SK-N-SH treated with all-trans-retinoic acid at 6 μM for 48 hours (cell line): ENCODE data around the gene SMAD4.
"Not testable (repeated sequence)": the region's sequence is repeated elsewhere in the genome, so short reads cannot be mapped to it uniquely, and the experiment has no call there.

Experiments used
- ATAC-seq: fragments of 200-7000 bp; cut with Tn5 transposase; 3 replicates; pipeline ENCODE4 v1.9.1; 2020; ENCODE audit warnings: mild to moderate bottlenecking, moderate library complexity
- ARNTL ChIP-seq: fragments of 450-650 bp; formaldehyde crosslinking; IDR thresholded peaks from 2 replicates; pipeline ENCODE4 v1.5.0; 2020; ENCODE audit warnings: low read depth, mild to moderate bottlenecking, moderate library complexity, borderline replicate concordance
- BACH2 ChIP-seq: fragments of 250-450 bp; sonication (Bioruptor Pico); IDR thresholded peaks from 2 replicates; pipeline ENCODE4 v1.9.0; 2021; ENCODE audit warnings: mild to moderate bottlenecking, borderline replicate concordance
- CREB5 ChIP-seq: fragments of 250-450 bp; sonication (Bioruptor Pico); IDR thresholded peaks from 2 replicates; pipeline ENCODE4 v1.5.1; 2020; ENCODE audit warnings: low read depth, mild to moderate bottlenecking, moderate library complexity
- ESRRG ChIP-seq: fragments of 250-450 bp; sonication (Bioruptor Pico); IDR thresholded peaks from 2 replicates; pipeline ENCODE4 v1.6.1; 2021; ENCODE audit warnings: mild to moderate bottlenecking
- GLIS3 ChIP-seq: fragments of 250-450 bp; sonication (Bioruptor Pico); IDR thresholded peaks from 2 replicates; pipeline ENCODE4 v1.5.0; 2020; ENCODE audit warnings: mild to moderate bottlenecking, moderate library complexity
- ISL1 ChIP-seq: fragments of 250-450 bp; sonication (Bioruptor Pico); IDR thresholded peaks from 2 replicates; pipeline ENCODE4 v2.1.2; 2022; ENCODE audit warnings: mild to moderate bottlenecking, moderate library complexity
- OSR1 ChIP-seq: fragments of 250-450 bp; sonication (Bioruptor Pico); IDR thresholded peaks from 2 replicates; pipeline ENCODE4 v1.8.0; 2022; ENCODE audit warnings: moderate library complexity, mild to moderate bottlenecking, inconsistent platforms
- POU6F1 ChIP-seq: fragments of 250-450 bp; sonication (Bioruptor Pico); IDR thresholded peaks from 2 replicates; pipeline ENCODE4 v1.8.0; 2021; ENCODE audit warnings: low read depth, mild to moderate bottlenecking, moderate library complexity, borderline replicate concordance
- PPARA ChIP-seq: fragments of 250-450 bp; sonication (Bioruptor Pico); IDR thresholded peaks from 2 replicates; pipeline ENCODE4 v1.5.0; 2020; ENCODE audit warnings: mild to moderate bottlenecking, borderline replicate concordance
- RARB ChIP-seq: fragments of 250-450 bp; sonication (Bioruptor Pico); IDR thresholded peaks from 2 replicates; pipeline ENCODE4 v1.8.0; 2021; ENCODE audit warnings: mild to moderate bottlenecking, moderate library complexity
- TCF4 ChIP-seq: fragments of 250-450 bp; sonication (Bioruptor Pico); IDR thresholded peaks from 2 replicates; pipeline ENCODE4 v1.8.0; 2021; ENCODE audit warnings: mild to moderate bottlenecking, moderate library complexity, borderline replicate concordance
- ZFP30 ChIP-seq: fragments of 450-650 bp; formaldehyde crosslinking; IDR thresholded peaks from 2 replicates; pipeline ENCODE4 v1.5.0; 2022; ENCODE audit warnings: mild to moderate bottlenecking, moderate library complexity
- ZNF70 ChIP-seq: fragments of 450-650 bp; formaldehyde crosslinking; IDR thresholded peaks from 2 replicates; pipeline ENCODE4 v1.5.0; 2020; ENCODE audit warnings: mild to moderate bottlenecking, moderate library complexity
- ZNF8 ChIP-seq: fragments of 450-650 bp; formaldehyde crosslinking; IDR thresholded peaks from 2 replicates; pipeline ENCODE4 v1.5.0; 2020; ENCODE audit warnings: mild to moderate bottlenecking, moderate library complexity
- TF ChIP-seq, protein P1 (sequence below): fragments of 250-450 bp; sonication (Bioruptor Pico); IDR thresholded peaks from 2 replicates; pipeline ENCODE4 v1.8.0; 2020; ENCODE audit warnings: mild to moderate bottlenecking, moderate library complexity, borderline replicate concordance
- TF ChIP-seq, protein P2 (sequence below): fragments of 250-450 bp; sonication (Bioruptor Pico); IDR thresholded peaks from 2 replicates; pipeline ENCODE4 v1.5.0; 2020; ENCODE audit warnings: mild to moderate bottlenecking, moderate library complexity

SMAD4 gene

DNA sequence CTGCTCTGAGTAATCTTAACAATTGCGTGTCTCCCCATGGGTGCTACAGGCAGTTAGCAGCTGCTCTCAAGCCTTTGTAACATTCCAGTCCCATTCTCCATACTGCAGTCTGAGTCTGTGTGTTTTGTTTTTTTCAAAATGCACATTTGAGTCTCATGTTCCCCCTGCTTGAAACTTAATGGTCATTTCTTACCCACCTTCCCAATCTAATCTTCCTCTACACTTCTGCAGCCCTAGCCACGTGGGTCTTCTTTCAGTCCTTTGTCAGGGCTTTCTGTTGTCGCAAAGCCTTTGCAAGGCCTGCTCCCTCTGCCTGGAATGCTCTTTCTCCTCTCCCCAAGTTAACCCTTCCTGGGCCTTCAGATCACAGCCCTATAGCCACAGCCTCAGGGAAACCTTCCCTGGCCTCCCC, 37.7 kb upstream of the SMAD4 start:
- no peak for ATAC-seq
- TF ChIP-seq ARNTL (no peak), ISL1 (CRISPR knock-in tag) (no peak), OSR1 (CRISPR knock-in tag) (no peak)
- TF ChIP-seq, protein P1, sequence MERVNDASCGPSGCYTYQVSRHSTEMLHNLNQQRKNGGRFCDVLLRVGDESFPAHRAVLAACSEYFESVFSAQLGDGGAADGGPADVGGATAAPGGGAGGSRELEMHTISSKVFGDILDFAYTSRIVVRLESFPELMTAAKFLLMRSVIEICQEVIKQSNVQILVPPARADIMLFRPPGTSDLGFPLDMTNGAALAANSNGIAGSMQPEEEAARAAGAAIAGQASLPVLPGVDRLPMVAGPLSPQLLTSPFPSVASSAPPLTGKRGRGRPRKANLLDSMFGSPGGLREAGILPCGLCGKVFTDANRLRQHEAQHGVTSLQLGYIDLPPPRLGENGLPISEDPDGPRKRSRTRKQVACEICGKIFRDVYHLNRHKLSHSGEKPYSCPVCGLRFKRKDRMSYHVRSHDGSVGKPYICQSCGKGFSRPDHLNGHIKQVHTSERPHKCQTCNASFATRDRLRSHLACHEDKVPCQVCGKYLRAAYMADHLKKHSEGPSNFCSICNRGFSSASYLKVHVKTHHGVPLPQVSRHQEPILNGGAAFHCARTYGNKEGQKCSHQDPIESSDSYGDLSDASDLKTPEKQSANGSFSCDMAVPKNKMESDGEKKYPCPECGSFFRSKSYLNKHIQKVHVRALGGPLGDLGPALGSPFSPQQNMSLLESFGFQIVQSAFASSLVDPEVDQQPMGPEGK (CRISPR knock-in tag), result no peak

DNA sequence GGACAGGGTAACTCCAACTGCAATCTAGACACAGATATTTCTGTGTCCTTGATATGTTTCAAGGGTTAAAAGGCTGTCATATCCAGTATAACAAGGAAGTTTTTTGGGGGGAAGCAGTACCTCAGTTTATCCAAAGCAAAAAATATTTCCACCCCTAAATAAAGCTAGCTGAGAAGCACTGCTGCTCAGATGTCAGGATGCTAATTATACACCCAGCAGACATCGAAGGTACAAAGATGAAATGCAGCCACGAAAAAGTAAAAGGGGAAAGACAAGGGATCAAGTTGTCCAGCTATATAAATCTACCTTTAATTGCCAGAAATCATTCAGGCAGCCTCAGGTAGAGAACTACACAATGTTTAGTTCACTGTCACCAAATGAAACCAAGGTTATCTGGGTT, 36.0 kb upstream of the SMAD4 start:
- TF ChIP-seq ZNF70 (CRISPR knock-in tag) (no peak), POU6F1 (CRISPR knock-in tag) (no peak), CREB5 (CRISPR knock-in tag) (no peak), RARB (CRISPR knock-in tag) (no peak), ESRRG (CRISPR knock-in tag) (no peak)
- no peak for ATAC-seq

DNA sequence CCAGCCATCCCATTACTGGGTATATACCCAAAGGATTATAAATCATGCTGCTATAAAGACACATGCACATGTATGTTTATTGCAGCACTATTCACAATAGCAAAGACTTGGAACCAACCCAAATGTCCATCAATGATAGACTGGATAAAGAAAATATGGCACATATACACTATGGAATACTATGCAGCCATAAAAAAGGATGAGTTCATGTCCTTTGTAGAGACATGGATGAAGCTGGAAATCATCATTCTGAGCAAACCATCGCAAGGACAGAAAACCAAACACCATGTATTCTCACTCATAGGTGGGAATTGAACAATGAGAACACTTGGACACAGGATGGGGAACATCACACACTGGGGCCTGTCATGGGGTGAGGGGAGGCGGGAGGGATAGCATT, 26.8 kb upstream of the SMAD4 start:
- not testable (repeated sequence) for ATAC-seq

DNA sequence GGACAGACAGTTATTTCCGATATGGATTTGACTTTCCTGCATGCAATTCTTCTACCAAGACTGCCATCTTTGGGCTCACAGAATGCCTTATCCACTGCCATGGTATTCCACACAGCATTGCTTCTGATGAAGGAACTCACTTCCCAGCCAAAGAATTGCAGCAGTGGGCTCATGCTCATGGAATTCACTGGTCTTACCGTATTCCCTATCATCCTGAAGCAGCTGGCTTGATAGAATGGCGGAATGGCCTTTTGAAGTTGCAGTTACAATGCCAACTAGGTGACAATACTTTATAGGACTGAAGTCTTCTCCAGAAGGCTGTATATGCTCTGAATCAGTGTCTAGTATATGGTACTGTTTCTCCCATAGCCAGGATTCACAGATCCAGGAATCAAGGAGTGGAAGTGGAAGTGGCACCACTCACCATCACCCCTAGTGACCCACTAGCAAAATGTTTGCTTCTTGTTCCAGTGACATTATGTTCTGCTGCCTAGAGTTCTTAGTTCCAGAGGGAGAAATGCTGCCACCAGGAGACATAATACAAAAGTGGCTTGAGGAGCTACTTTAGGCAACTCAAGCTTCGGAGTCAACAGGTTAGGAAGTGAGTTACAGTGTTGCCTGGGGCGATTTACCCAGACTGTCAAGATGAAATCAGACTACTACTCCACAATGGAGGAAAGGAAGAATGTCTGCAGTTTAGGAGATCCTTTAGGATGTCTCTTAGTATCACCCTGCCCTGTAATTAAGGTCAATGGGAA, 23.8 kb upstream of the SMAD4 start:
- no peak for ATAC-seq

More for the DNA sequence above, 23.8 kb upstream of the SMAD4 start:
- no peak for TF ChIP-seq GLIS3 (CRISPR knock-in tag)
- no peak for TF ChIP-seq ZNF70 (CRISPR knock-in tag)
- TF ChIP-seq CREB5 (CRISPR knock-in tag), result no peak
- no peak for TF ChIP-seq ZNF8 (CRISPR knock-in tag)
- no peak for TF ChIP-seq ZFP30 (CRISPR knock-in tag)
- TF ChIP-seq POU6F1 (CRISPR knock-in tag), result no peak
- TF ChIP-seq, protein P2, sequence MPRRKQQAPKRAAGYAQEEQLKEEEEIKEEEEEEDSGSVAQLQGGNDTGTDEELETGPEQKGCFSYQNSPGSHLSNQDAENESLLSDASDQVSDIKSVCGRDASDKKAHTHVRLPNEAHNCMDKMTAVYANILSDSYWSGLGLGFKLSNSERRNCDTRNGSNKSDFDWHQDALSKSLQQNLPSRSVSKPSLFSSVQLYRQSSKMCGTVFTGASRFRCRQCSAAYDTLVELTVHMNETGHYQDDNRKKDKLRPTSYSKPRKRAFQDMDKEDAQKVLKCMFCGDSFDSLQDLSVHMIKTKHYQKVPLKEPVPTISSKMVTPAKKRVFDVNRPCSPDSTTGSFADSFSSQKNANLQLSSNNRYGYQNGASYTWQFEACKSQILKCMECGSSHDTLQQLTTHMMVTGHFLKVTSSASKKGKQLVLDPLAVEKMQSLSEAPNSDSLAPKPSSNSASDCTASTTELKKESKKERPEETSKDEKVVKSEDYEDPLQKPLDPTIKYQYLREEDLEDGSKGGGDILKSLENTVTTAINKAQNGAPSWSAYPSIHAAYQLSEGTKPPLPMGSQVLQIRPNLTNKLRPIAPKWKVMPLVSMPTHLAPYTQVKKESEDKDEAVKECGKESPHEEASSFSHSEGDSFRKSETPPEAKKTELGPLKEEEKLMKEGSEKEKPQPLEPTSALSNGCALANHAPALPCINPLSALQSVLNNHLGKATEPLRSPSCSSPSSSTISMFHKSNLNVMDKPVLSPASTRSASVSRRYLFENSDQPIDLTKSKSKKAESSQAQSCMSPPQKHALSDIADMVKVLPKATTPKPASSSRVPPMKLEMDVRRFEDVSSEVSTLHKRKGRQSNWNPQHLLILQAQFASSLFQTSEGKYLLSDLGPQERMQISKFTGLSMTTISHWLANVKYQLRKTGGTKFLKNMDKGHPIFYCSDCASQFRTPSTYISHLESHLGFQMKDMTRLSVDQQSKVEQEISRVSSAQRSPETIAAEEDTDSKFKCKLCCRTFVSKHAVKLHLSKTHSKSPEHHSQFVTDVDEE (CRISPR knock-in tag), result no peak
- TF ChIP-seq TCF4 (CRISPR knock-in tag), result no peak
- TF ChIP-seq BACH2 (CRISPR knock-in tag), result no peak
- no peak for TF ChIP-seq PPARA (CRISPR knock-in tag)
- TF ChIP-seq, all 23 proteins: peak for 0
